GM19240 (cell line): ENCODE data around the gene ROR2.

Source experiments
- DNase-seq: peaks from one replicate; pipeline ENCODE4 v3.0.0; 2011; ENCODE audit warnings: low spot score; ENCODE audit not compliant: insufficient read length

The ROR2 gene

GRCh38 chr9:91751922-91752321, 198.1 kb downstream of the ROR2 start:
- DNase-seq = no peak

DNA sequence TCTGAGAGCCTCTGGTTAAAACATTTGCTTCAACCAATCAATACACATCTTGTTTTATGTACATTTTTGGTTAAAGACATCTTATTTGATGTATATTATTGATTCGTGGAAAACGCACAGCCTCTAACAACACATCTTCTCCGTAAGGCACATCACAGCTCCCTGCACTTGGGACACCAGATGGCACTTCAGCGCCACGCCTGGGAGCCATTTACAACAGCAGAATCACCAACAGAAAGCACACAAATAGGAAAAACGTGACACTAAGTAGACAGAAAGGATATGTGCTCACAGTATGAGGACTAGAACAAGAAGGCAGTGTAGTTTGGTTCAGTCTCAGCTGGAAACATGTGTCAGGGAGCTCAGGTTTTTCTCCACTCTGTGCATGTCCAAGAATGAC, 199.7 kb downstream of the ROR2 start:
- no peak for DNase-seq

DNA sequence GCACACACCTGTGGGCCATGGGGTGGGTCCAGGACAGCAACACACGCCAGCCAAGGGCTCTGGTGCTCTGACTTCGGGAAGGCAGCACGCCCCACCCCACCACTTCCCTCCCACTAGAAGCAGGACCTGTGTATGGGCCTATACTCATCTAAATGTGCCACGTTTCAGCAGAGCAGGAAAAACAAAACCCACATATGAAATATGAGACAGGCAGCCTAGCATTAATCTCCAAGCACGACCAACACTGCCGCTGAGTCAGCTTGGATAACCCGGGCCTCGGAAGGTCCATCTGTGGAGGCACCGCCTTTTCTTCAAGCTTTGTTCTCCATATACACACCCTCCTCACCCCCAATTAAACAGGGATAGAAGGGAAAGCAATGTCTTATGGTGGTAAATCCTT, 203.1 kb downstream of the ROR2 start:
- no peak for DNase-seq

DNA sequence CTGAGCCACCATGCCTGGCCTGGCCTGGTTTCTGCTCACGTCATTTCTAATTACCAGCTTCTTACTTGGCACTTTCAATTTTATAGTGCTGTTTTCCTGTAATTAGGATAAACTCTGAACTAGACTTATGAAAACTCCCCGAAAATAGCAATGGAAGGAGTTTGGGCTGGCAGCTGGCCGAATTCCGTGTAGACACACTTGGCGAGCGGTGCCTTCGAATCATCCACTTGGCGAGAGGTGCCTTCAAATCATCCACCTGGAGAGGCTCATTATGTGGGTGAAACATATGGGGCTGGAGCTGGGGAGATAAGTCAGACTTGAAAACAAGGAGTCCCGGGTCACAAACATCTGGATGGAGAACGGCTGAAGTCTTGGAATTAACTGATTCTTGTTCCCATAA, 203.7 kb downstream of the ROR2 start:
- DNase-seq = no peak

- no peak for DNase-seq
Observed at GRCh38 chr9:91744114-91744513, 205.9 kb downstream of the ROR2 start.

GRCh38 chr9:91741522-91741921, 208.5 kb downstream of the ROR2 start:
- no peak for DNase-seq

- no peak for DNase-seq
Observed at GRCh38 chr9:91740701-91741100, 209.3 kb downstream of the ROR2 start.

DNA sequence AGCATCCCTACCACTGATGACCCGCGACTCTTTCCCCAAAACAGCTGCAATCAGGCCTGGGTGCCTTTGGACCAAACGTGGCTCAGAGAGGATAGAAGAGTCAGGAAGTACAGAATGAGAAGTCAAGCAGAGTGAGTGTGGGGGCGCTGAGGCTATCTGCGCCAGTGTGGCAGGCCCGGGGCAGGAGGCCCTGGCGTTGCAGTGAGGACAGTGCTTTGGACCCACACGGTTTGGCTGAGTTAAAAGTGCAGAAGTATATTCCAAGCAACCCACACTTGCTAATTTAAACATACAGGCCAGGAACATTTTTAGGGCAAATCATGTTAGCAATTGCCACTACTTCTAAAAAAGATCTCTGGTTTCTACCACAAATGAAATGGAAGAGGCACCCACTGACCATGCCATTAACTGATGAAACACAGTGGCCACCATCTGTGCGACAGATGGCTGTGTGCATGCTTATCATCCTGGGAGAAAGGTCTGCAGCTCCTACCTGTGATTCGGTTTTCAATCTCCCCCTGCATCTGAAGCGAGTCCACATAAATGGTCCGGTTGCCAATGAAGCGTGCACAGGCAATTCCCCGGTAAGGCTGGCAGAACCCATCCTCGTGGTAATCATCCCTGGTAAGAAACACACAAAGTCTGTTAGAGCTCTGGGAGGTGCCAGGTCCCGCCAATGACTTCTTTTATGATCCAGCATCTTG, 213.0 kb downstream of the ROR2 start:
- DNase-seq = no peak

- no peak for DNase-seq
Observed at GRCh38 chr9:91736311-91736710, 213.7 kb downstream of the ROR2 start.

DNA sequence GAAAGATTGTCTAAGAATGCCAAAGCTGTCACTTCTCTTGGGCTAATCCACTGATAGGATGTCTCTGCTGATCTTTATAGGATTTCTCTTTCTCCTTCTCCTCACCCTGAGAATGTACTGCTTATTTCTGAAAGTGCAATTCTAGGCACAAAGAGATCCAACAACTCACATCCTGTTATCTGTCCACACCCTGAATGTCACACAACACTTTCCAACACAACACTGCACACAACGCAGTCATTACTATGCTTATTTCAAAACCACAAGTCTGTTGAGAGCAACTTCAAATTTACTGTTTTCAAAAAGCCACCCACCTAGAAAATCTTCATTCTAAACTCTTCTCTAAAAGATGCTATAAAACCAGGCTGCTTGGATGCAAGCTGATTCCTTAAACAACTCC, 215.0 kb downstream of the ROR2 start:
- DNase-seq = no peak

GRCh38 chr9:91734371-91734981, 215.6 kb downstream of the ROR2 start:
- peak; percentile 55 for DNase-seq

- no peak for DNase-seq
Observed at GRCh38 chr9:91733006-91733624, 216.9 kb downstream of the ROR2 start.

- DNase-seq = no peak
Observed at GRCh38 chr9:91732187-91733005, 217.6 kb downstream of the ROR2 start.

GRCh38 chr9:91730806-91731205, 219.2 kb downstream of the ROR2 start:
- DNase-seq = no peak

GRCh38 chr9:91729558-91729842, 220.5 kb downstream of the ROR2 start:
- DNase-seq = no peak

GRCh38 chr9:91727972-91728371, 222.1 kb downstream of the ROR2 start:
- no peak for DNase-seq

DNA sequence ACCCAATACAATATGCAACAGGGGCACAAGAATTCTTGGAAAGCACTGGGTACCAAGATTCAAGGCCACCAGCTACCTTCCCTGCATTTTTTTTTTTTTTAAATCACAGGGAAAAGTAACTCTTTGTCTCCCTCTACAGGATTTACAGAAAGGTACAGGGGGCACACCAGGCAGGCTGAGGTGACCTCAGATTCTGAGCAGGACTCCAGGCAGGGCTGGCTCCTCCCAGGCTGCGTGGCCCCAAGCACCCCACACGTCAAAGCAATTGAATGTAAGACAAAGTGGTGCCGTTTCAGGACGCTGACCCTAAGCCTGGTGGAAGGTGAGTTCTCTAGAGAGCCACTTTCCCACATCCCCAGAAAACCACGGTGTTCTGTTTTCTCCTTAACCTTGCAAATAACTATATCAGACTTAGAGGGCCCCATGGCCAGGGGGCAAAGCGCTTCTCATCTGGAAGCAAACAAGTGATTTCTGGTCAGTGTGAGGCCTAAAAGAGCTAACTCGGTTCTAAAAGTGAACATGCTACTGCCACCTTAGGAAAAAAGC, 222.6 kb downstream of the ROR2 start:
- DNase-seq = peak; percentile 75

DNA sequence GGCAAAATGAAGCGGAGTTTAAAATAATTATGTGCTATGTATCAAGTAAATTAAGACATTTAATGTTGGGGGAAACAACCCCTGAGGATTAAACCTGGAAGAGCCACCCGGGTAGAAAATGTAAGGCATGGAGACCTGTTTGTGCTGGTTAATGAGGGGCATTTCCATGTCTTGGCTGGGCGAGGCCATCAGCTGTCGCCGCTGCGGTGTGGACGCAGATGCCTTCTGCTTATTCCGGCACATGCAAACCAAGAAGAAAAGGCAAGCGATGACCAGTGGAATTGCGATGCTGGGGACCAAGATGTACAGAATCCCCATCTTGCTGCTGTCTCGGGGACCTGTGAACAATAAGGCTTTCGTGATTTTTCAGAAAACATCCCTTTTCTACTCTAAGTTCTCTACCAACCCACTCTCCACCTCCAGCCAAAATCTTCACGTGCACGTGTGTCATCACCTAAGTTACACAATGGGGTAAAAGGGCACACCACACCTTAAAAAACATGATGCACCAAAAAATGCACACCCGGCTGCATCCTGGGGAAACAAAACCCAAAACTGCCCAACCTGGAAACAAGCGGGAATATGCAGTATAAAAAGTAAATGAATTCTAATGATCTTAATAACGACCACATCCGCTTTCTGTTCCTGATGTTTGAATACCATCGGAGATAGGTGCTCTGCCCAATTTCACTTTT, 223.5 kb downstream of the ROR2 start:
- no peak for DNase-seq

DNA sequence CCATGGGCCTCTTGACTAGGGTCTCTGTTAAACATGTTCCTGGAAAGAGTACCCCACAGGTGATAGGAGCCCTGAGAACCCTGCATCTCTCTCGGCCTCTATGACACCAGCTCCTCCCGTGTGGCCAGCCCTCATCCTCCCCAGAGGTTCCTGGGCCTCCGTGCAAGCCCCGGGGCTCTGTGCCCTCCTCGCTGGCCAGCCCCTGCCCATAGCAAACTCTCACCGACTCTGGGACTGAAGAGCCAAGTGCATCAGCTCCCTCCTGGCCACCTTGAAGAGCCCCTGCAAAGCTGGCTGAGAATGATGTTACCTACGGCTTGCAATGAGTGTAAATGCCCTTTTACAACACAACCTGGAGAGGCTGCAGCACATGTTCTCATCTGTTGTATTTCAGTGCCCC, 224.4 kb downstream of the ROR2 start:
- DNase-seq = no peak

DNA sequence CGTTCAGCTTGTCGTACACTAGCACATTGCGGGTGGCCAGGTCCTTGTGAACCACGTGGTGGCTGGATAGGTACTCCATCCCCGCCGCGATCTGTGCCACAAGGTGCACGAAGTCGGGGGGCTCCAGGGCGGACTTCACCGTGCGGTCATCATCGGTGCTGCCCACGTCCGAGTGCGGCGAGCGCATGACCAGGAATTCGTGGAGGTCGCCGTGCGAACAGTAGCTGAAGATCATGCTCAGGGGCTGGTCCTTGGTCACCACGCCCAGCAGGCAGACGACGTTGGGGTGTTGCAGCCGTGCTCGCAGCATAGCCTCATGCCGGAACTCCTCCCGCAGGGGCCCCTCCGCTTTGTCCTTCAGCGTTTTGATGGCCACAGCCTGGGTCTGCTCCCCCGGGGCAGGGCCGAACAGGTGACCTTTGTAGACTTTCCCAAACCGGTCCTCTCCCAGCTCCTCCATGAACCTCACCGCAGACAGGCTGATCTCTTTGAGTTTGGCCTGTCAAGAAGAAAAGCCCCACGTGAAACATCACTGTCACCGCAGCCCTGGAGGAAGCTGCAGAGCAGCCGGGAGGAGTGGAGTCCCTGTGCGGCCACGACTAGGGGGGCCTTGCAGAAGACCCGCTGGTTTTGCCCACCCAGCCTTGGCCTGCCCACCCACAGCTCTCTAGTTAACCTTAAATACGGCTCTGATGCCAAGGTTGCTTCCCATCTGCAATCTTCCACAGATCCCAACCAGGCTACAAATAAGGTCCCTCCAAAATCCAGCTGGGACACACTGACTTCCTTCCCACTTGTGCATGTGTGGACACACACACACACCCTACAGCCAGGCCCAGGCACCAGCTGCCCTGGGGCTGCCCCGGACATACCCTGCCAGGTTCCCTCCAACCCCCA, 225.2 kb downstream of the ROR2 start:
- no peak for DNase-seq
